ENCODE data around the gene AKAP8.
"Not testable (repeated sequence)": the region's sequence is repeated elsewhere in the genome, so short reads cannot be mapped to it uniquely, and the experiment has no call there.

AKAP8 gene

GRCh38 chr19:15368051-15368632 lies 11.4 kb downstream of the AKAP8 start:
- no peak for TF ChIP-seq ZFX (IDR thresholded peaks at IDR 0.05; ENCODE audit: borderline replicate concordance)
- TF ChIP-seq, protein P1, sequence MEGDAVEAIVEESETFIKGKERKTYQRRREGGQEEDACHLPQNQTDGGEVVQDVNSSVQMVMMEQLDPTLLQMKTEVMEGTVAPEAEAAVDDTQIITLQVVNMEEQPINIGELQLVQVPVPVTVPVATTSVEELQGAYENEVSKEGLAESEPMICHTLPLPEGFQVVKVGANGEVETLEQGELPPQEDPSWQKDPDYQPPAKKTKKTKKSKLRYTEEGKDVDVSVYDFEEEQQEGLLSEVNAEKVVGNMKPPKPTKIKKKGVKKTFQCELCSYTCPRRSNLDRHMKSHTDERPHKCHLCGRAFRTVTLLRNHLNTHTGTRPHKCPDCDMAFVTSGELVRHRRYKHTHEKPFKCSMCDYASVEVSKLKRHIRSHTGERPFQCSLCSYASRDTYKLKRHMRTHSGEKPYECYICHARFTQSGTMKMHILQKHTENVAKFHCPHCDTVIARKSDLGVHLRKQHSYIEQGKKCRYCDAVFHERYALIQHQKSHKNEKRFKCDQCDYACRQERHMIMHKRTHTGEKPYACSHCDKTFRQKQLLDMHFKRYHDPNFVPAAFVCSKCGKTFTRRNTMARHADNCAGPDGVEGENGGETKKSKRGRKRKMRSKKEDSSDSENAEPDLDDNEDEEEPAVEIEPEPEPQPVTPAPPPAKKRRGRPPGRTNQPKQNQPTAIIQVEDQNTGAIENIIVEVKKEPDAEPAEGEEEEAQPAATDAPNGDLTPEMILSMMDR (IDR thresholded peaks at IDR 0.05), result no peak
- H3K27ac ChIP-seq, result no peak overlapping the region

DNA sequence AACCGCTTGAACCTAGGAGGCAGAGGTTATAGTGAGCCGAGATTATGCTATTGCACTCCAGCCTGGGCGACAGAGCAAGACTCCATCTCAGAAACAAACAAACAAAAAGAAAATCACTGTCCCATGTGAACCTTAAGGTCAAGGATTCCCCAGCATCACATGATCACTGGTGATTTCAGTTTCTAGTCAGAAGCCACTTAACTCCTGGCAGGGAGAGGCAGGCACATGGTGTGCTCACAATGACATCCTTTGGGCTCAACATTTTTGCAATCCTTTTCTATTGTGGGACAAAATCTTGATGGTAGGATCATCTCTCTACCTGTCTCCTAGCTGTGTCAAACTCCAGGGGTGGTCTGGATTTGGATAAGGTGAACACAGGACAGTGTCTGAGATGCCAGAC lies 12.1 kb downstream of the AKAP8 start:
- no peak overlapping the region for H3K27ac ChIP-seq
- TF ChIP-seq, protein P1 (IDR thresholded peaks at IDR 0.05), result no peak
- TF ChIP-seq ZFX (IDR thresholded peaks at IDR 0.05; ENCODE audit: borderline replicate concordance), result no peak

DNA sequence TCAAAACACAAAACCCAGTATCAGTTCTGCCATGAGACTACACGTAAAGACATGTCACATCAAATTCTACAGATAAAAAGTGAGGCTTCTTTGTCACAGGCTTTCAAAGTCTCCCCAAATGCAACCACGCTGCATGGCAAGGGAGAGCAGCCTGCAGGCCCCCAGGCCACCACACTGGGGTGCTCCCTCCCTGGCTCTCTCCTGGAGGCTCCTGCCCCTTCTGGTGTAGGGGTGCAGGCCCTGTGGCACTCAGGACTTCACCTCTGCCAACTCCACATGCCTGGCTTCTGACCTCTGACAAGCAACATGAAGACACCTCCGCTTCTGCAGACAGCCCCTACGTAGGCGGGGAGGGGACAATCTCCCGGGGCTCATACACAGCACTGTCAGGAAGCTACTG lies 14.3 kb downstream of the AKAP8 start:
- H3K27ac ChIP-seq, result no peak overlapping the region
- TF ChIP-seq, protein P1 (IDR thresholded peaks at IDR 0.05), result no peak
- no peak for TF ChIP-seq ZFX (IDR thresholded peaks at IDR 0.05; ENCODE audit: borderline replicate concordance)

GRCh38 chr19:15363791-15364190 lies 15.8 kb downstream of the AKAP8 start:
- not testable (repeated sequence) for H3K27ac ChIP-seq

DNA sequence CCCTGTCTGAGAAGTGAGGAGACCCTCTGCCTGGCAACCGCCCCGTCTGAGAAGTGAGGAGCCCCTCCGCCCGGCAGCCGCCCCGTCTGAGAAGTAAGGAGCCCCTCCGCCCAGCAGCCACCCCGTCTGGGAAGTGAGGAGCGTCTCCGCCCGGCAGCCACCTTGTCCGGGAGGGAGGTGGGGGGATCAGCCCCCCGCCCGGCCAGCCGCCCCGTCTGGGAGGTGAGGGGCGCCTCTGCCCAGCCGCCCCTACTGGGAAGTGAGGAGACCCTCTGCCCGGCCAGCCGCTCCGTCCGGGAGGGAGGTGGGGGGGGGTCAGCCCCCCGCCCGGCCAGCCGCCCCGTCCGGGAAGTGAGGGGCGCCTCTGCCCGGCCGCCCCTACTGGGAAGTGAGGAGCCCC lies 16.5 kb downstream of the AKAP8 start:
- not testable (repeated sequence) for H3K27ac ChIP-seq

DNA sequence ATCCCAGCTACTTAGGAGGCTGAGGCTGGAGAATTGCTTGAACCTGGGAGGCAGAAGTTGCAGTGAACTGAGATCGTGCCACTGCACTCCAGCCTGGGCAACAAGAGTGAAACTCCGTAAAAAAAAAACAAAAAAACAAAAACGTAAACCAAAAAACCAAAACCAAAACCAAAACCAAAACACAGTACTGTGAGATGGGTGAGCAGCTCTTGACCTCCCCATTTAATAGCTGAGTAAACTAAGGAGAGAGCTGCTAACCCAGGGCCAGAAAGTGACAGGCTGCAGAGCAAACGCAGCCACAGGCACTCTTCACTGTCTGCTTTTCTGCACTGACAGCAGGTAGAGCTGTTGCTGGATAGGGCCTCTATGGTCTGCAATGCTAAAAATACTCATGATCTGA lies 19.6 kb downstream of the AKAP8 start:
- not testable (repeated sequence) for H3K27ac ChIP-seq

GRCh38 chr19:15358918-15359317 lies 20.7 kb downstream of the AKAP8 start:
- TF ChIP-seq, protein P1 (IDR thresholded peaks at IDR 0.05), result no peak
- no peak for TF ChIP-seq ZFX (IDR thresholded peaks at IDR 0.05; ENCODE audit: borderline replicate concordance)
- no peak overlapping the region for H3K27ac ChIP-seq

DNA sequence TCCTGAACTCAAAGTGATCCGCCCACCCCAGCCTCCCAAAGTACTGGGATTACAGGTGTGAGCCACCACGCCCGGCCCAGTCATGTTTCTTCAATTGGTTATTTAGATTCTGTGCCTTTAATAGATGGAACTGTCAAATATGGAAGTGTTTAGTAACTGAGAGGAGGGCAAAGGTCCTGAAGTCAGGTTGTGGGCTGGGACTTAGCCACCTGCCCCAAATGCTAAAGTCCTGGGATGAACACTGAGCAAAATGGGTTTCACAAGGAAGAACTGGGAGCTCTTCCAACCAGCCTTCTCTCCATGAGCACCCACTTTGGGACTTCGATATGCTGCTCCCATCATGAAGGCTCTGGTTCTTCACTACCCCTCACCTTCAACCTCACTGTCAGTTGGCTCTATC lies 21.7 kb downstream of the AKAP8 start:
- H3K27ac ChIP-seq, result no peak overlapping the region
- TF ChIP-seq, protein P1 (IDR thresholded peaks at IDR 0.05), result no peak
- no peak for TF ChIP-seq ZFX (IDR thresholded peaks at IDR 0.05; ENCODE audit: borderline replicate concordance)

DNA sequence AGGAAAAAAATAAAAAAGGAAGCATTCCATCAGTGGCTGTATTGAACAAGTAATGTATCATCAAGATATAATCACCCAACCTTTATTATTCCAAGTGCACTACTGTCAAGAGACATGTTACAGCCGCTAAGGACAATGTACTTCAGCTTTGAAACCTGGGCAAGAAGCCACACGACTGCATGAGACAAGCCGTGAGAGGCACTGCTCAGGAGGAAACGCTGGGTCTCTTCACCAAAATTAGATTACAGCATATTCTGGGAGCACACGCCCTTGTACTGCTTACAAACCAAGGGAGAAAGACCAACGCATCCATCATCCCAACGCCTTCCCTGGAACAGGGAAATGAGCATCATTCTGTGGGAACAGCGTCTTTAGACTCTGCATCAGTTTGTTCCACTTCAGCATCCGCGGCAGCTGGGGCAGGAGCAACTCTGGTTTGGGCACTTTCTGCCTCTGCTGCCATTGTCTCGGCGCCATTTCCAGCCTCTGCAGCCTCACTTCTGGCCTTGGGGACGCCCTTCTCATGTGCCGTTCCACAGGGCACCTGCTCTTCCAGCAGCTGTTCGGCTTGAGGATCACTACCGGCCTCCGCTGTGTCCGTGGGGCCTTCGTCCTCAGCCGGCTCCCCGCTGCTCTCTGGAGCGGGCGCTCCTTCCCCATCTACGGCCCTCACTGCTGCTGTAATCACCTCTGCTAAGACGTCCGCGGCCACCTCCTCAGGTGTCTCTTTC lies 24.9 kb downstream of the AKAP8 start:
- no peak overlapping the region for H3K27ac ChIP-seq
- TF ChIP-seq, protein P1 (IDR thresholded peaks at IDR 0.05), result no peak
- no peak for TF ChIP-seq ZFX (IDR thresholded peaks at IDR 0.05; ENCODE audit: borderline replicate concordance)

All from 22Rv1 (cell line).